ENCODE measurements around the gene LDB2. TPM values are rescaled to one million over a fixed set of nuclear protein-coding genes. Genes with fewer than 3 reads are reported as not detected.

The LDB2 gene
- total RNA-seq, 1 experiment from 2014 or later, result not detected

GRCh38 chr4:16721613-16722291, 176.7 kb downstream of the LDB2 start:
- Histone ChIP-seq H3K9ac (ENCODE audit: low read length) (no peak overlapping the region), H3K27me3 (ENCODE audit: low read length) (no peaks in the 10 kb centered on the region), H3K9me2 (replicated peaks; ENCODE audit: insufficient read depth, low read length) (no peaks in the 10 kb centered on the region), H3K79me2 (ENCODE audit: low read length) (no peaks in the 10 kb centered on the region), H3K9me3 (ENCODE audit: low read length) (no peaks in the 10 kb centered on the region), H4K20me1 (ENCODE audit: insufficient read depth, low read depth, low read length) (no peaks in the 10 kb centered on the region), H3K4me2 (ENCODE audit: low read depth, low read length, poor library complexity, severe bottlenecking) (no peak overlapping the region), H3K27ac (ENCODE audit: low read length) (no peak overlapping the region), H3K4me1 (ENCODE audit: low read length) (no peaks in the 10 kb centered on the region), H3K4me3 (ENCODE audit: low read length) (no peak overlapping the region), H3K36me3 (ENCODE audit: insufficient read depth, low read length) (no peaks in the 10 kb centered on the region), H2AFZ (ENCODE audit: low read length) (no peak overlapping the region)
- no peak for DNase-seq

DNA sequence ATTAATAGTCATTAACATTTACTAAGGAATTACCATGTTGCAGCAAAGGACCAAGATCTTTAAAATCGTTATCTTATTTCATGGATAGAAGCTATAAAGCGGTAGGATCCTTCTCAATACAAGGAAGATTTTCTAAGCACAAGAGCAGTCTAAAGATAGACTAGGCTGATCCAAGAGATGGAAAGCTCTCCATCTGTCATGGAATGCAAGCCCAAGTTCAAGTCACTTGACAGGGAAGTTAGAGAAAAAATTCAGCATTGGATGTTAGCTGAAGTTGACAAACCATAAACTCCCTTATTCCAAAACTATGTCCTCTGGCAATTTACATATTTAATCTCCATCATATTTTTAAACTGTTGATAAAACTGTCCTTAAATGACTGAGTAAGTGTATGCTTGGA, 177.7 kb downstream of the LDB2 start:
- Histone ChIP-seq H3K79me2 (ENCODE audit: low read length) (no peaks in the 10 kb centered on the region), H2AFZ (ENCODE audit: low read length) (no peak overlapping the region), H3K9me3 (ENCODE audit: low read length) (no peaks in the 10 kb centered on the region), H3K4me1 (ENCODE audit: low read length) (no peaks in the 10 kb centered on the region), H3K27me3 (ENCODE audit: low read length) (no peaks in the 10 kb centered on the region), H3K27ac (ENCODE audit: low read length) (no peak overlapping the region), H3K9ac (ENCODE audit: low read length) (no peak overlapping the region), H3K36me3 (ENCODE audit: insufficient read depth, low read length) (no peaks in the 10 kb centered on the region), H3K4me2 (ENCODE audit: low read depth, low read length, poor library complexity, severe bottlenecking) (no peak overlapping the region), H4K20me1 (ENCODE audit: insufficient read depth, low read depth, low read length) (no peaks in the 10 kb centered on the region), H3K4me3 (ENCODE audit: low read length) (no peak overlapping the region), H3K9me2 (replicated peaks; ENCODE audit: insufficient read depth, low read length) (no peaks in the 10 kb centered on the region)
- DNase-seq, result no peak

DNA sequence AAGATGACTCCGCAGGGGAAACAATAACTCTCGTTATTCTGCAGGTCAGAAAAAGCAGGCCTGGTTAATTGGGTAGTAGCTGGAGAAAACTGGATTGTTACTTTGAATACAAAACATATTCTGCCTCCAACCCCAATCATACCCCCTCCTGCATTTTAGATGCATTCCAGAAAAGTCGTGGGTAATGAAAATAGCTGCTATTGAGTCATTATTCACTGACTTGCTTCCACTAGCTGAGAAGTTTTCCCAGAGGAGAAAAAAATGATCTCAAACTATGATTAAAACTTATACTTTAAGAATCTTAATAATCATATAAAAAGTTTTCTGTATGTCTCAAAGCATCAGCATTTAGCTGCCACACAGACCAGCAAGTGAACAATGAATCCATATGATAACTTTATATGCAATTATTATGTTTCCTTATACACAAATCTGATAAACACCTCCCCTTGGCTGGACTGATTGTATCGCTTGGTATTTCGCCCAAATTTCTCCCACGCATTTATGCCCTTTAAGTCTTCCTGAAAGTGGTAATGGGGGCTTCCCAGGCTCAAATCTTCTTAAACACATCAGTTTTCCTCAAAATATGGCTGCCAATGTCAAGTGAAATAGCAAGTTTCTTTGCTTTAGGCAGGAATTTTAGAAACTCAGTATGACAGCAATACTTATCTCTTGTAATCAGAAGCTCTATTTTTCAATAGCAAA, 181.0 kb downstream of the LDB2 start:
- no peaks in the 10 kb centered on the region for H3K36me3 ChIP-seq (ENCODE audit: insufficient read depth, low read length)
- H3K9ac ChIP-seq (ENCODE audit: low read length), result no peak overlapping the region
- no peaks in the 10 kb centered on the region for H3K9me3 ChIP-seq (ENCODE audit: low read length)
- H3K4me1 ChIP-seq (ENCODE audit: low read length), result no peaks in the 10 kb centered on the region
- H3K27ac ChIP-seq (ENCODE audit: low read length), result no peak overlapping the region
- no peaks in the 10 kb centered on the region for H4K20me1 ChIP-seq (ENCODE audit: insufficient read depth, low read depth, low read length)
- no peak for DNase-seq
- H3K27me3 ChIP-seq (ENCODE audit: low read length), result no peaks in the 10 kb centered on the region
- H3K79me2 ChIP-seq (ENCODE audit: low read length), result no peaks in the 10 kb centered on the region
- no peak overlapping the region for H2AFZ ChIP-seq (ENCODE audit: low read length)
- H3K4me2 ChIP-seq (ENCODE audit: low read depth, low read length, poor library complexity, severe bottlenecking), result no peak overlapping the region
- no peaks in the 10 kb centered on the region for H3K9me2 ChIP-seq (replicated peaks; ENCODE audit: insufficient read depth, low read length)
- H3K4me3 ChIP-seq (ENCODE audit: low read length), result no peak overlapping the region

DNA sequence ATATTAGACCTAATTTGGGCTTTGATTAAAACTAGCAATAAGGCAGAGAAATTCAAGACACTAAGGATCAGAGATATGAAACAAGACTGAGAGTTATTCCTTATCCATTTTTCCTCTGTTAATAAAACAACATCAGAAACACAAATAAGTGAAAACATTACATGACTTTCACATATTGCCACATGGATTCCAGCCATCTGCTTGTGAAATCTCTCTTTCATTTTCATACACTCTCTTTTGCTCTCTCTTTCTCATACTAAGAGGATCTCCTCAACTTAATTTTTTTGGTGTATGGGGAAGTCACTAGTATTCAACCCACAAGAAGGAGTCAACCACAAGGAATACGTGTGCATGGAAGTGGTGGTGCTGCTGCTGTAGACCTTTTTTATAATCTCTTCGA, 183.0 kb downstream of the LDB2 start:
- Histone ChIP-seq H2AFZ (ENCODE audit: low read length) (no peak overlapping the region), H3K27me3 (ENCODE audit: low read length) (no peaks in the 10 kb centered on the region), H3K4me1 (ENCODE audit: low read length) (no peaks in the 10 kb centered on the region), H3K4me3 (ENCODE audit: low read length) (no peak overlapping the region), H3K9me2 (replicated peaks; ENCODE audit: insufficient read depth, low read length) (no peaks in the 10 kb centered on the region), H4K20me1 (ENCODE audit: insufficient read depth, low read depth, low read length) (no peaks in the 10 kb centered on the region), H3K9me3 (ENCODE audit: low read length) (no peaks in the 10 kb centered on the region), H3K79me2 (ENCODE audit: low read length) (no peaks in the 10 kb centered on the region), H3K9ac (ENCODE audit: low read length) (no peak overlapping the region), H3K27ac (ENCODE audit: low read length) (no peak overlapping the region), H3K36me3 (ENCODE audit: insufficient read depth, low read length) (no peaks in the 10 kb centered on the region), H3K4me2 (ENCODE audit: low read depth, low read length, poor library complexity, severe bottlenecking) (no peak overlapping the region)
- DNase-seq, result no peak

- Histone ChIP-seq H3K4me2 (ENCODE audit: low read depth, low read length, poor library complexity, severe bottlenecking) (no peak overlapping the region), H3K9ac (ENCODE audit: low read length) (no peak overlapping the region), H3K9me3 (ENCODE audit: low read length) (no peaks in the 10 kb centered on the region), H3K4me1 (ENCODE audit: low read length) (no peaks in the 10 kb centered on the region), H4K20me1 (ENCODE audit: insufficient read depth, low read depth, low read length) (no peaks in the 10 kb centered on the region), H3K4me3 (ENCODE audit: low read length) (no peak overlapping the region), H3K27ac (ENCODE audit: low read length) (no peak overlapping the region), H3K9me2 (replicated peaks; ENCODE audit: insufficient read depth, low read length) (no peaks in the 10 kb centered on the region), H3K79me2 (ENCODE audit: low read length) (no peaks in the 10 kb centered on the region), H2AFZ (ENCODE audit: low read length) (no peak overlapping the region), H3K27me3 (ENCODE audit: low read length) (no peaks in the 10 kb centered on the region), H3K36me3 (ENCODE audit: insufficient read depth, low read length) (no peaks in the 10 kb centered on the region)
- DNase-seq, result no peak
Observed at GRCh38 chr4:16714191-16714590, 184.3 kb downstream of the LDB2 start.

- Histone ChIP-seq H3K27me3 (ENCODE audit: low read length) (no peaks in the 10 kb centered on the region), H3K4me3 (ENCODE audit: low read length) (no peak overlapping the region), H4K20me1 (ENCODE audit: insufficient read depth, low read depth, low read length) (no peaks in the 10 kb centered on the region), H3K9me3 (ENCODE audit: low read length) (no peaks in the 10 kb centered on the region), H3K9me2 (replicated peaks; ENCODE audit: insufficient read depth, low read length) (no peaks in the 10 kb centered on the region), H3K36me3 (ENCODE audit: insufficient read depth, low read length) (no peaks in the 10 kb centered on the region), H3K79me2 (ENCODE audit: low read length) (no peaks in the 10 kb centered on the region), H3K9ac (ENCODE audit: low read length) (no peak overlapping the region), H2AFZ (ENCODE audit: low read length) (no peak overlapping the region), H3K4me1 (ENCODE audit: low read length) (no peaks in the 10 kb centered on the region), H3K4me2 (ENCODE audit: low read depth, low read length, poor library complexity, severe bottlenecking) (no peak overlapping the region), H3K27ac (ENCODE audit: low read length) (no peak overlapping the region)
- DNase-seq, result no peak
Observed at GRCh38 chr4:16713696-16714095, 184.7 kb downstream of the LDB2 start.

DNA sequence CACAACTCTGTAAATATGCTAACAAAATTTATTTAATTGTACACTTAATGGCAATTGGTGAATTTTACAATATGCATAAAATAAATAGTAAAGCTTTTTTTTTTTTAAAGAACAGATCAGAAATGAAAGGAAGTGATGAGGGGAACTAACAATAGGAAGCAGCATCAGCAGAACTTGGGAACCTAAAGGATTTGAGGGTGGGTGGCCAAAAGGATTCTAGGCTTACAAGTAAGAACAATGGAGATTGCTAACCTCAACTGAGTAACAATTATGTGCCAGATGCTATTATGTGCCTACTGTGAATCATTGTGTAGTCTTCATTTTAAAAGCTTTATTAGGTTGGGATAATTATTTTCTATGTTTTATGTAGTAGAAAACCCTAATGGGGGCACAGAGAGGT, 185.2 kb downstream of the LDB2 start:
- H3K27me3 ChIP-seq (ENCODE audit: low read length), result no peaks in the 10 kb centered on the region
- no peak overlapping the region for H3K27ac ChIP-seq (ENCODE audit: low read length)
- no peaks in the 10 kb centered on the region for H3K9me2 ChIP-seq (replicated peaks; ENCODE audit: insufficient read depth, low read length)
- H3K4me1 ChIP-seq (ENCODE audit: low read length), result no peaks in the 10 kb centered on the region
- no peak overlapping the region for H3K9ac ChIP-seq (ENCODE audit: low read length)
- H2AFZ ChIP-seq (ENCODE audit: low read length), result no peak overlapping the region
- no peaks in the 10 kb centered on the region for H3K79me2 ChIP-seq (ENCODE audit: low read length)
- no peak for DNase-seq
- H3K36me3 ChIP-seq (ENCODE audit: insufficient read depth, low read length), result no peaks in the 10 kb centered on the region
- no peaks in the 10 kb centered on the region for H3K9me3 ChIP-seq (ENCODE audit: low read length)
- no peaks in the 10 kb centered on the region for H4K20me1 ChIP-seq (ENCODE audit: insufficient read depth, low read depth, low read length)
- H3K4me2 ChIP-seq (ENCODE audit: low read depth, low read length, poor library complexity, severe bottlenecking), result no peak overlapping the region
- no peak overlapping the region for H3K4me3 ChIP-seq (ENCODE audit: low read length)

DNA sequence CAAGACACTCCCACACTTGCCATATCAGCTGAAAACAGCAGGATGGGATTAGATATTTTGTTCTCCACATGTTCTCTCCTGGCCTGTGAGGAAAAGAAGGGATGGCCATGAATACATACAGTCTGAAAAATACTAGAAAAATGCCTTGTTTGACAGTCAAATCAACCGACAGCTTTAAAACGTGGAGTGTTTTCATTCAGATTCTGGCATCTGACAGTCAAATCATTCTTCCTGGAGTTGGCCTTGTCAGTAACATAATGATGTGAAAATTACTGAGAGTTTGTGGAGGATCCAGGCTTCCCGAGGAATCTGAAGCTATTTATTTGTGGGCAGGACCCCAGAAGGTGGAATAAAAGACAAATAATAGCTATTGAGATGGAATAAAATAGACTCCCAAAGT, 188.2 kb downstream of the LDB2 start:
- Histone ChIP-seq H3K36me3 (ENCODE audit: insufficient read depth, low read length) (no peaks in the 10 kb centered on the region), H3K79me2 (ENCODE audit: low read length) (no peaks in the 10 kb centered on the region), H3K27me3 (ENCODE audit: low read length) (no peaks in the 10 kb centered on the region), H2AFZ (ENCODE audit: low read length) (no peak overlapping the region), H3K4me2 (ENCODE audit: low read depth, low read length, poor library complexity, severe bottlenecking) (no peak overlapping the region), H3K4me1 (ENCODE audit: low read length) (no peaks in the 10 kb centered on the region), H4K20me1 (ENCODE audit: insufficient read depth, low read depth, low read length) (no peaks in the 10 kb centered on the region), H3K4me3 (ENCODE audit: low read length) (no peak overlapping the region), H3K9me2 (replicated peaks; ENCODE audit: insufficient read depth, low read length) (no peaks in the 10 kb centered on the region), H3K9ac (ENCODE audit: low read length) (no peak overlapping the region), H3K27ac (ENCODE audit: low read length) (no peak overlapping the region), H3K9me3 (ENCODE audit: low read length) (no peaks in the 10 kb centered on the region)
- no peak for DNase-seq
